ENCODE measurements around the gene NPTX1.

NPTX1 gene

DNA sequence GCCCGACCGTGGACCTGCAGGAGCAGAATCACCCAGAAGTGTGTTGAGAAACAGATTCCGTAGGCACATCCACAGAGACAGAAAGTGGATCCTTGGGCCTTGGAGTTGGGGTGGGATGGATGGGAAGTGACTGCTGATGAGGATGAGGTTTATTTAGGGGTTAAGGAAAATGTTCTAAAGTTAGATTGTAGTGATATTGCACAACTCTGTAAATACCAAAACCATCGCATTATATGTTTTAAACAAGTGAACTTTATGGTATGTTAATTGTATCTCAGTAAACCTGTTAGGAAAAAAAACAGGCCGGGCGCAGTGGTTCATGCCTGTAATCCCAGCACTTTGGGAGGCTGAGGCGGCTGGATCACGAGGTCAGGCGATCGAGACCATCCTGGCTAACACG is 57.8 kb downstream of the NPTX1 start:
- no peak overlapping the region for H3K9ac ChIP-seq (ENCODE audit: low read depth in 1 of 2, low read length in 2 of 2)
- H3K27me3 ChIP-seq (ENCODE audit: control insufficient read depth in 1 of 2, insufficient read depth in 2 of 2, low read length in 2 of 2): peaks cover 9 to 11% of the 10 kb centered on the region in 2 donors
- H3K4me1 ChIP-seq (ENCODE audit: control insufficient read depth in 1 of 2, insufficient read depth in 2 of 2, low read length in 2 of 2): peaks cover 10 to 24% of the 10 kb centered on the region in 2 donors
- no peak overlapping the region for H3K4me3 ChIP-seq (ENCODE audit: low read depth in 1 of 2, low read length in 2 of 2)
- H3K36me3 ChIP-seq (ENCODE audit: control insufficient read depth in 1 of 2, insufficient read depth in 2 of 2, low read length in 2 of 2): peaks cover 0 to 27% of the 10 kb centered on the region in 2 donors
- no peaks in the 10 kb centered on the region for H3K9me3 ChIP-seq (ENCODE audit: control insufficient read depth in 1 of 2, low read length in 2 of 2)
- no peak overlapping the region for H3K27ac ChIP-seq (ENCODE audit: low read depth, low read length)

All from duodenal mucosa (tissue), 2 donors.